ENCODE data around the gene PPT2.

GRCh38 chr6:32131439-32131948 lies 22.4 kb upstream of the PPT2 start:
- TF ChIP-seq CTCF (conservative IDR thresholded peaks at IDR 0.05): no peak
- no peak for TF ChIP-seq EZH2 (IDR thresholded peaks at IDR 0.05; ENCODE audit: low read depth)

Measured in PC-9 (cell line).